ENCODE data around the gene EEF1AKMT2. TPM values are rescaled to one million over a fixed set of nuclear protein-coding genes. Genes with fewer than 3 reads are reported as not detected.

The EEF1AKMT2 gene
- total RNA-seq, 1 donor from 2014 or later: 22.3 TPM

- no peaks in the 10 kb centered on the region for H3K27me3 Mint-ChIP-seq
- H3K4me1 Mint-ChIP-seq: peaks cover 76% of the 10 kb centered on the region
- peak; percentile 86 for DNase-seq
- intact Hi-C loops (cut with micrococcal nuclease): loop anchor here (1.0 kb wide), 6 partner anchors 10 to 91 kb away; partner anchors contain the start of gene FAM53B
- H3K27ac Mint-ChIP-seq: peak overlapping the region; percentile 78
- H3K36me3 Mint-ChIP-seq (ENCODE audit: low read depth): peaks cover 26% of the 10 kb centered on the region
- no peaks in the 10 kb centered on the region for H3K9me3 Mint-ChIP-seq
- peak overlapping the region; percentile 43 for H3K4me3 Mint-ChIP-seq
These were observed 73.6 kb downstream of the EEF1AKMT2 start for GRCh38 chr10:124717911-124718741.

GRCh38 chr10:124717041-124717757, 74.5 kb downstream of the EEF1AKMT2 start:
- Mint-ChIP-seq H3K9me3 (no peaks in the 10 kb centered on the region), H3K27me3 (no peaks in the 10 kb centered on the region), H3K36me3 (ENCODE audit: low read depth) (peaks cover 33% of the 10 kb centered on the region), H3K4me3 (no peak overlapping the region), H3K4me1 (peaks cover 75% of the 10 kb centered on the region), H3K27ac (peak overlapping the region; percentile 78)
- DNase-seq: no peak
- intact Hi-C loops (cut with micrococcal nuclease): no loop called here

GRCh38 chr10:124716369-124716768, 75.3 kb downstream of the EEF1AKMT2 start:
- H3K27ac Mint-ChIP-seq: peak overlapping the region; percentile 62
- H3K4me1 Mint-ChIP-seq: peaks cover 68% of the 10 kb centered on the region
- DNase-seq: no peak
- H3K9me3 Mint-ChIP-seq: no peaks in the 10 kb centered on the region
- peaks cover 30% of the 10 kb centered on the region for H3K36me3 Mint-ChIP-seq (ENCODE audit: low read depth)
- intact Hi-C loops (cut with micrococcal nuclease): no loop called here
- H3K27me3 Mint-ChIP-seq: no peaks in the 10 kb centered on the region
- peak overlapping the region; percentile 20 for H3K4me3 Mint-ChIP-seq

- no peaks in the 10 kb centered on the region for H3K9me3 Mint-ChIP-seq
- intact Hi-C loops (cut with micrococcal nuclease): no loop called here
- peaks cover 34% of the 10 kb centered on the region for H3K36me3 Mint-ChIP-seq (ENCODE audit: low read depth)
- H3K27ac Mint-ChIP-seq: no peak overlapping the region
- H3K4me1 Mint-ChIP-seq: peaks cover 71% of the 10 kb centered on the region
- DNase-seq: peak; percentile 61
- H3K27me3 Mint-ChIP-seq: no peaks in the 10 kb centered on the region
- no peak overlapping the region for H3K4me3 Mint-ChIP-seq
These were observed 76.2 kb downstream of the EEF1AKMT2 start for GRCh38 chr10:124715439-124715838.

- Mint-ChIP-seq H3K36me3 (ENCODE audit: low read depth) (peaks cover 32% of the 10 kb centered on the region), H3K9me3 (no peaks in the 10 kb centered on the region), H3K4me1 (peaks cover 76% of the 10 kb centered on the region), H3K27ac (no peak overlapping the region), H3K4me3 (no peak overlapping the region), H3K27me3 (no peaks in the 10 kb centered on the region)
- intact Hi-C loops (cut with micrococcal nuclease): no loop called here
- DNase-seq: no peak
These were observed 77.9 kb downstream of the EEF1AKMT2 start for GRCh38 chr10:124713679-124714255.

- H3K4me3 Mint-ChIP-seq: no peak overlapping the region
- DNase-seq: no peak
- H3K36me3 Mint-ChIP-seq (ENCODE audit: low read depth): peaks cover 32% of the 10 kb centered on the region
- H3K4me1 Mint-ChIP-seq: peaks cover 76% of the 10 kb centered on the region
- intact Hi-C loops (cut with micrococcal nuclease): no loop called here
- no peaks in the 10 kb centered on the region for H3K27me3 Mint-ChIP-seq
- H3K9me3 Mint-ChIP-seq: no peaks in the 10 kb centered on the region
- peak overlapping the region; percentile 34 for H3K27ac Mint-ChIP-seq
These were observed 78.8 kb downstream of the EEF1AKMT2 start for GRCh38 chr10:124712704-124713407.

GRCh38 chr10:124711145-124711544, 80.5 kb downstream of the EEF1AKMT2 start:
- H3K4me3 Mint-ChIP-seq: no peak overlapping the region
- H3K36me3 Mint-ChIP-seq (ENCODE audit: low read depth): peaks cover 21% of the 10 kb centered on the region
- peaks cover 74% of the 10 kb centered on the region for H3K4me1 Mint-ChIP-seq
- intact Hi-C loops (cut with micrococcal nuclease): no loop called here
- no peaks in the 10 kb centered on the region for H3K9me3 Mint-ChIP-seq
- no peak overlapping the region for H3K27ac Mint-ChIP-seq
- no peak for DNase-seq
- H3K27me3 Mint-ChIP-seq: no peaks in the 10 kb centered on the region

- no peaks in the 10 kb centered on the region for H3K27me3 Mint-ChIP-seq
- no peak overlapping the region for H3K27ac Mint-ChIP-seq
- H3K4me1 Mint-ChIP-seq: peaks cover 72% of the 10 kb centered on the region
- H3K9me3 Mint-ChIP-seq: no peaks in the 10 kb centered on the region
- no peak for DNase-seq
- H3K36me3 Mint-ChIP-seq (ENCODE audit: low read depth): peaks cover 23% of the 10 kb centered on the region
- intact Hi-C loops (cut with micrococcal nuclease): no loop called here
- no peak overlapping the region for H3K4me3 Mint-ChIP-seq
These were observed 81.3 kb downstream of the EEF1AKMT2 start for GRCh38 chr10:124710266-124710881.

- no peaks in the 10 kb centered on the region for H3K9me3 Mint-ChIP-seq
- H3K4me3 Mint-ChIP-seq: no peak overlapping the region
These were observed 81.8 kb downstream of the EEF1AKMT2 start for GRCh38 chr10:124709861-124710260.

GRCh38 chr10:124708922-124709520, 82.7 kb downstream of the EEF1AKMT2 start:
- intact Hi-C loops (cut with micrococcal nuclease): no loop called here
- DNase-seq: no peak
- Mint-ChIP-seq H3K4me3 (no peak overlapping the region), H3K27ac (peak overlapping the region; percentile 62), H3K27me3 (no peaks in the 10 kb centered on the region), H3K36me3 (ENCODE audit: low read depth) (peaks cover 32% of the 10 kb centered on the region), H3K4me1 (peaks cover 78% of the 10 kb centered on the region), H3K9me3 (no peaks in the 10 kb centered on the region)

More at GRCh38 chr10:124709861-124710260, 81.8 kb downstream of the EEF1AKMT2 start:
- peaks cover 25% of the 10 kb centered on the region for H3K36me3 Mint-ChIP-seq (ENCODE audit: low read depth)
- no peaks in the 10 kb centered on the region for H3K27me3 Mint-ChIP-seq
- peaks cover 71% of the 10 kb centered on the region for H3K4me1 Mint-ChIP-seq
- no peak overlapping the region for H3K27ac Mint-ChIP-seq
- intact Hi-C loops (cut with micrococcal nuclease): no loop called here
- no peak for DNase-seq

GRCh38 chr10:124708246-124708779, 83.4 kb downstream of the EEF1AKMT2 start:
- Mint-ChIP-seq H3K4me3 (peak overlapping the region; percentile 12), H3K4me1 (peaks cover 78% of the 10 kb centered on the region), H3K27me3 (no peaks in the 10 kb centered on the region), H3K9me3 (no peaks in the 10 kb centered on the region), H3K27ac (peak overlapping the region; percentile 68), H3K36me3 (ENCODE audit: low read depth) (peaks cover 36% of the 10 kb centered on the region)
- no peak for DNase-seq
- intact Hi-C loops (cut with micrococcal nuclease): no loop called here
